PFSK-1 (cell line): ENCODE data around the gene NDOR1.

Experiments used
- FOXP2 ChIP-seq: optimal IDR thresholded peaks from 2 replicates; pipeline ENCODE3; 2011; ENCODE audit warnings: borderline replicate concordance, control low read depth, inconsistent platforms; ENCODE audit not compliant: insufficient read depth; ENCODE audit errors: extremely low read length, extremely low read depth
- POLR2AphosphoS5 ChIP-seq: IDR thresholded peaks from 2 replicates; pipeline ENCODE4 v1.6.1; 2012; ENCODE audit warnings: low read depth, mild to moderate bottlenecking, control low read depth, low read length, moderate library complexity
- SIN3A ChIP-seq: IDR thresholded peaks from 2 replicates; pipeline ENCODE4 v1.6.1; 2012; ENCODE audit warnings: mild to moderate bottlenecking, low read length, moderate library complexity, borderline replicate concordance; ENCODE audit not compliant: insufficient read depth
- TAF1 ChIP-seq: IDR thresholded peaks from 2 replicates; pipeline ENCODE4 v1.6.1; 2012; ENCODE audit warnings: low read length, control low read depth, borderline replicate concordance; ENCODE audit not compliant: insufficient read depth
- TF ChIP-seq, protein P1 (sequence below), 2 experiments: IDR thresholded peaks; 2 replicates each; pipeline versions ENCODE4 v1.6.1 to v1.8.0; 2011 to 2012; ENCODE audit warnings: low read depth in 2 of 2, low read length in 2 of 2, control low read depth in 1 of 2, inconsistent platforms in 1 of 2, mild to moderate bottlenecking in 1 of 2, moderate library complexity in 1 of 2; ENCODE audit not compliant: insufficient read depth in 1 of 2

The NDOR1 gene

DNA sequence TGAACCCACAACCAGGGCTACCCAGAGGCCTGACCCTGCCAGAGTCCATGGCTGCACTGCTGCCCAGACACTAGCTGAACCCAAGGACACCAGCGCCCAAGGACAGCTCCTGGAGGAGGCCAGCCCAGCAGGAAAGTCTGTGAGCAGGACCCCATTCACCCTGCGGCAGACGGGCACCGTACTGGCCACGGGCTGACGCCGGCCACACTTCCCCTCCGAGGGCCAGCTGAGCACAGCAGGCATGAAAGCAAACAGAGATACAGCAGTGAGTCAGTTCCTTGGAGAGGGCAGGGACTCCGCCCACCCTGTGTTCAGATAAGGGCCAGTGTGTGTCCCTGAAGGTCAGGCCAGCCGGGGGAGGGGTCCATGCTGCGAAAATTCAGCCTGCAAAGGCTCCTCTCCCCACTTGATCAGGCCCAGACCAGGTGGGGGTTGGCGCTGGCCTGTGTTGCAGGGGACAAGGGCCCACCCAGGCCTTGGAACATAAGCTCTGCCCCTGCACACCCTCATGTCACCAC is 13.3 kb downstream of the NDOR1 start:
- TF ChIP-seq POLR2AphosphoS5 (no peak), FOXP2 (no peak)

- TF ChIP-seq TAF1 (no peak), FOXP2 (no peak), SIN3A (no peak), POLR2AphosphoS5 (no peak)
- TF ChIP-seq, protein P1, sequence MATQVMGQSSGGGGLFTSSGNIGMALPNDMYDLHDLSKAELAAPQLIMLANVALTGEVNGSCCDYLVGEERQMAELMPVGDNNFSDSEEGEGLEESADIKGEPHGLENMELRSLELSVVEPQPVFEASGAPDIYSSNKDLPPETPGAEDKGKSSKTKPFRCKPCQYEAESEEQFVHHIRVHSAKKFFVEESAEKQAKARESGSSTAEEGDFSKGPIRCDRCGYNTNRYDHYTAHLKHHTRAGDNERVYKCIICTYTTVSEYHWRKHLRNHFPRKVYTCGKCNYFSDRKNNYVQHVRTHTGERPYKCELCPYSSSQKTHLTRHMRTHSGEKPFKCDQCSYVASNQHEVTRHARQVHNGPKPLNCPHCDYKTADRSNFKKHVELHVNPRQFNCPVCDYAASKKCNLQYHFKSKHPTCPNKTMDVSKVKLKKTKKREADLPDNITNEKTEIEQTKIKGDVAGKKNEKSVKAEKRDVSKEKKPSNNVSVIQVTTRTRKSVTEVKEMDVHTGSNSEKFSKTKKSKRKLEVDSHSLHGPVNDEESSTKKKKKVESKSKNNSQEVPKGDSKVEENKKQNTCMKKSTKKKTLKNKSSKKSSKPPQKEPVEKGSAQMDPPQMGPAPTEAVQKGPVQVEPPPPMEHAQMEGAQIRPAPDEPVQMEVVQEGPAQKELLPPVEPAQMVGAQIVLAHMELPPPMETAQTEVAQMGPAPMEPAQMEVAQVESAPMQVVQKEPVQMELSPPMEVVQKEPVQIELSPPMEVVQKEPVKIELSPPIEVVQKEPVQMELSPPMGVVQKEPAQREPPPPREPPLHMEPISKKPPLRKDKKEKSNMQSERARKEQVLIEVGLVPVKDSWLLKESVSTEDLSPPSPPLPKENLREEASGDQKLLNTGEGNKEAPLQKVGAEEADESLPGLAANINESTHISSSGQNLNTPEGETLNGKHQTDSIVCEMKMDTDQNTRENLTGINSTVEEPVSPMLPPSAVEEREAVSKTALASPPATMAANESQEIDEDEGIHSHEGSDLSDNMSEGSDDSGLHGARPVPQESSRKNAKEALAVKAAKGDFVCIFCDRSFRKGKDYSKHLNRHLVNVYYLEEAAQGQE (IDR thresholded peaks at IDR 0.05; ENCODE audit: insufficient read depth in 1 of 2, low read depth in 2 of 2, low read length in 2 of 2), result no peak
Observed at GRCh38 chr9:137219757-137220316, 14.3 kb downstream of the NDOR1 start.

- TF ChIP-seq FOXP2, result no peak
Observed at GRCh38 chr9:137220317-137221094, 15.0 kb downstream of the NDOR1 start.

DNA sequence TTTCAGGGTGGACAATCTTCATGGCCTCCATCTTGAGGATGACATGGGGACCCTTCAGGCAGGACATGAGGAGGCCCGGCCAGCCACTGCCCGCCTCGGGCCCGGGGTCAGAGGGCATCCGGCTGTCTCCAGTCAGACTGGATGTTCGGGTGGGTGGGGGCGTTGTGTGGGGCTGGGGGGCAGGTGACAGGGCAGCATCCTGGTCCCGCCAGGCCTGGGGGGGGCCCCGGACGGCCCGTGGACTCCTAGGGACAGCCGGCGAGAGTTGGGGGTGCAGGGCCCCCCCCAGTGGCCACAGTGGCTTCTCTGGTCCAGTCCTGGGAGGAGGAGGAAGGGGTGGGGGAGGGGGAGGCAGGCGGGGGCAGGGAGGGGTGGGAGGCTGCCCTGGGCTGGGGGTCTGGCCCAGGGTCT is 15.6 kb downstream of the NDOR1 start:
- TF ChIP-seq, protein P1 (IDR thresholded peaks at IDR 0.05; ENCODE audit: insufficient read depth in 1 of 2, low read depth in 2 of 2, low read length in 2 of 2), result no peak
- TF ChIP-seq POLR2AphosphoS5 (no peak), TAF1 (no peak)

DNA sequence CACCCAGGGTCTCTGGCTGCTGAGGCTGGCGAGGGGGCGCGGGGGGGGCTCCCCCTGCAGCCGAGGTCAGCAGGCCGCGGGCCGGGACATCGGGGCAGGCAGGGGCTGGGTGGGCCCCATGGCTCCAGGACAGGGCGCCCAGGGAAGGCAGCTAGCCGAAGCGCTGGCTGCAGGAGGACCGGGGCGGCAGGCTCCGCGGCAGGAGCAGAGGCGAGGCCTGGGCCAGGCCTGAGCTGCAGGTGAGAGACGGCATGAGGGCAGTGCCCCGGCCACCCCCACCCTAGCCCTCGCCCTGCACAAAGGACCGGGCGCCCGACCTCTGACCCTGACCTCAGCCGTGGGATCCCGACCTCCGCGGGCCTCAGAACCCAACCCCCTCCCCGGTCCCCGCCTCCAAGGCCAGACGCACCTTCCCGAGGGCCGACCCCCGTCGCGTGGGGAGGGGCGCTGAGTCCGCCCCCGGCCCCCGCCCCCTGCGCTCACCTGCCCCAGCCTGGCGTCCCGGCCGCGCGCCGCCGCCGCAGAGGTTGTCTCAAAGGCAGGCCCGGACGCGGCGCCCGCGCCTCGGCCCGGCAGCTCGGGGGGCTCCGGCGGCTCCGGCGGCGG is 16.1 kb downstream of the NDOR1 start:
- TF ChIP-seq POLR2AphosphoS5 (no peak), FOXP2 (no peak), TAF1 (no peak), SIN3A (no peak)
- TF ChIP-seq, protein P1 (IDR thresholded peaks at IDR 0.05; ENCODE audit: insufficient read depth in 1 of 2, low read depth in 2 of 2, low read length in 2 of 2), result no peak
